ENCODE measurements around the gene MED31. TPM values are rescaled to one million over a fixed set of nuclear protein-coding genes. Genes with fewer than 3 reads are reported as not detected.

The MED31 gene
- total RNA-seq, 3 donors from 2014 or later: 12.1 to 13.5 (median 12.6) TPM

- Histone ChIP-seq H3K9me3 (no peaks in the 10 kb centered on the region), H3K4me3 (no peak overlapping the region), H3K36me3 (ENCODE audit: low read depth) (no peaks in the 10 kb centered on the region), H3K4me1 (ENCODE audit: low read depth) (no peaks in the 10 kb centered on the region)
- intact Hi-C loops (cut with DNase I, micrococcal nuclease): no loop called here
- TF ChIP-seq CTCF (IDR thresholded peaks at IDR 0.05): no peak
- ATAC-seq (no peak), DNase-seq (no peak)
These were observed 34.6 kb upstream of the MED31 start for GRCh38 chr17:6686026-6686425.

GRCh38 chr17:6684881-6685767, 33.7 kb upstream of the MED31 start:
- no peaks in the 10 kb centered on the region for H3K9me3 ChIP-seq
- H3K4me1 ChIP-seq (ENCODE audit: low read depth): no peaks in the 10 kb centered on the region
- no peak for TF ChIP-seq CTCF (IDR thresholded peaks at IDR 0.05)
- H3K4me3 ChIP-seq: no peak overlapping the region
- no peak for ATAC-seq
- no peaks in the 10 kb centered on the region for H3K36me3 ChIP-seq (ENCODE audit: low read depth)
- no peak for DNase-seq
- intact Hi-C loops (cut with DNase I, micrococcal nuclease): no loop called here

DNA sequence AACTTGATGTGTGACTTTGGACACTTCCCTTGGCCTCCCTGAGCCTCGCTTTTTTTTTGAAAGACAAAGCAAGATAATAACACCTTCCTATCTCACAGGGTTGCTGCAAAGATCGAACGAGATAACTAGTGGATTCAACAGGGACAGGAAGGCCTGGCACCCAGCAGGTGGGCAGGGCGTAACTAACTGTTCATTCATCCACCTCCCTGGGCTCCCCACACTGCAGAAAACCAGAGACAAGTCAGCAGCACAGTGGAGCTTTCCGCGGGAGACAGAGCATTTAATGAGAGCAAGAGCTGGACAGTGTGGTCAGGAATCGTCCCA, 33.0 kb upstream of the MED31 start:
- no peak for DNase-seq
- H3K4me3 ChIP-seq: no peak overlapping the region
- ATAC-seq: no peak

DNA sequence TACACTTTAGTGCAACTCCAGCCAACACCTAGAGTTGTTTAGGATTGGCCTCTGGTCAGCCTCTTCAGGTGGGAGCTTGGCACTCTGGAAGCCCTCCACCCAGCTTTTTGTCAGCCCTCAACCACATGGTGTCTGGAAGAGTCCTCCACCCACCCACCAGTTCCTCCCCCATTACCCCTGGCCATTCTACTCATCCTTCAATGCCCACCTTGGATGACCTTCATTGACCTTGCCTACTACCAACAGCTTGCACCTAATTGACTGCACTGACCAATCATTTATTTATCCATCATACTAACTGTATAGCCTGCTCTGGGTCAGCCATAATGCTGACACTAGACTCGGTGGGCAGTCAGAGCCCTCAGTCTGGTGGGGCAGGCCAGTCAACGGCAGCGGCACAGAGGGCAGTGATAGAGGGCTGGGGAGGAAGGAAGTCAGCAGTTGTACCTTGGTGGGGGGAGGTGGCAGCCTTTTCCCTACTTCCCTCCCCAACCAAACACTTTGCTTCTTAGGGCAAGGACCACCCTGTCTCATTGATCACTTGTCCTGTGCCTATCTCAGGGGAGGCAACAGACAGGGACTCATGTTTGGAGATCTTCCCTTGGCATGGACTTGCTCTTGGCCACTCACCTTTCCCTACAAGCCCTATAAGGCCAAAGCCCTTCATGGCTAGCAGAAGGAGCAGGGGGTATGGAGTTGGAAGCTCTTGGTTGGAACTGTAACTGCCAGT, 32.5 kb upstream of the MED31 start:
- DNase-seq (peak in 1 of 3 donors; percentile 8), ATAC-seq (no peak)
- no peak for TF ChIP-seq CTCF (IDR thresholded peaks at IDR 0.05)
- Histone ChIP-seq H3K4me3 (no peak overlapping the region), H3K36me3 (ENCODE audit: low read depth) (no peaks in the 10 kb centered on the region), H3K9me3 (no peaks in the 10 kb centered on the region), H3K4me1 (ENCODE audit: low read depth) (no peaks in the 10 kb centered on the region)
- intact Hi-C loops (cut with DNase I, micrococcal nuclease): no loop called here

More for the DNA sequence above, 33.0 kb upstream of the MED31 start:
- H3K36me3 ChIP-seq (ENCODE audit: low read depth): no peaks in the 10 kb centered on the region
- intact Hi-C loops (cut with DNase I, micrococcal nuclease): no loop called here
- no peak for TF ChIP-seq CTCF (IDR thresholded peaks at IDR 0.05)
- no peaks in the 10 kb centered on the region for H3K4me1 ChIP-seq (ENCODE audit: low read depth)
- no peaks in the 10 kb centered on the region for H3K9me3 ChIP-seq

- intact Hi-C loops (cut with DNase I, micrococcal nuclease): no loop called here
- TF ChIP-seq CTCF (IDR thresholded peaks at IDR 0.05): no peak
- DNase-seq (no peak), ATAC-seq (no peak)
- H3K4me1 ChIP-seq (ENCODE audit: low read depth): no peaks in the 10 kb centered on the region
- H3K4me3 ChIP-seq: no peak overlapping the region
- no peaks in the 10 kb centered on the region for H3K36me3 ChIP-seq (ENCODE audit: low read depth)
- H3K9me3 ChIP-seq: no peaks in the 10 kb centered on the region
These were observed 31.8 kb upstream of the MED31 start for GRCh38 chr17:6683081-6683684.

Data from mucosa of descending colon (tissue), 3 donors.